ENCODE results near the gene AVPR2.
A peak's percentile ranks its signal among the peaks of the same experiment; 100 is the strongest.

AVPR2 gene

DNA sequence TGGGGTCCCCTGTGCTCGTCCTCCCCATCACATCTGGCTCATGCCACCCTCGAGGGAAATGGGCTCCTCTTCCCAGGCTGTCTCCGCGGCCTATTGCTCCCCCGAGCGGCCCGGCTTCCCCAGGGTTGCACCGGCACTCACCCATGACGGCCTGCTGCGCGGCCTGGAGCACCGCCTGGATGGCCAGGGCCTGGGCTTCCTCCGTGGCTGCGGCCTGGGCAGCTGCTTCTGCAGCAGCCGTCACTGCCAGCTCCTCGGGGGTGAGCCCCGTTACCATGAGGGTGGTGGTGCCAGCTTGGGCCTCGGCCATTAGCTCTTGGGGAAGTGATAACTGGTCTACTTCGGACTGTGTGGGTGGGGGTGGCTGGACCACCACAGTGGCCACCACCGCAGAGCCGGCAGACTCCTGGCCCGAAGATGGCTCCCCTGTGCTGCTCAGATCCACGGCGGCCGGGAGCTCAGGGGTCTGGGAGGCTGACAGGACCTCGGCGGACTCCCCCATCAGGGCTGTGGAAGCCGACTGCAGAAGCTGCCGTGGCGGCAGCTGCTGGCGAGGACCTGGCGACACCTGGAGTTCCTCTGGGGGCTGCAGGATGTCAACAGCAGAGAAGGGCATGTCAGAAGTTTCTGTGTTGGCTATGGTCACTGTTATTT, 48.0 kb downstream of the AVPR2 start:
- DNase-seq (ENCODE audit: low read depth) = no peak

DNA sequence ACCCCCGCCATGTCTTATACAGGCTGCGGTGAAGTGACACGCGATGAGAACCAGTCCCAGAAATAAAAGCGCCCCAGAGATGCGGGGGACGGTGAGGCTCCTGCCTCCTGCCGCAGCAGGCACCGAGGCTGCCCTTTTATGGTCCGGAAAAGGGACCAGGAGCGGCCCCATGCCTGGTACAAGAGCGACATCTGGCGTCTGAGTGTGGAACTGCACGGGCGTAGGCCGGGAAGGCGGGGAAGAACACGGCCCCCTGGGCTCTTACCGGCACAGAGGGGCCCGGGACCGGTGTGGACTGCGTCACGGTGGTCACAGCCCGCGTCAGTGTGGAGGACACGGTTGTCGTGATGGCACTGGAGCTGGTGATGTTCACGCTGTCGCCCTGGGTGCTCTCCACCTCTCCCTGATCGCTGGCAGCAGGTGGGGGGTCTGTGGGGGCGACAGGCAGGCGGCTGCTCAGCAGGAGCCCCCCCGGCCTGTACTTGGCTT, 48.9 kb downstream of the AVPR2 start:
- DNase-seq (ENCODE audit: low read depth) = peak; percentile 52

DNA sequence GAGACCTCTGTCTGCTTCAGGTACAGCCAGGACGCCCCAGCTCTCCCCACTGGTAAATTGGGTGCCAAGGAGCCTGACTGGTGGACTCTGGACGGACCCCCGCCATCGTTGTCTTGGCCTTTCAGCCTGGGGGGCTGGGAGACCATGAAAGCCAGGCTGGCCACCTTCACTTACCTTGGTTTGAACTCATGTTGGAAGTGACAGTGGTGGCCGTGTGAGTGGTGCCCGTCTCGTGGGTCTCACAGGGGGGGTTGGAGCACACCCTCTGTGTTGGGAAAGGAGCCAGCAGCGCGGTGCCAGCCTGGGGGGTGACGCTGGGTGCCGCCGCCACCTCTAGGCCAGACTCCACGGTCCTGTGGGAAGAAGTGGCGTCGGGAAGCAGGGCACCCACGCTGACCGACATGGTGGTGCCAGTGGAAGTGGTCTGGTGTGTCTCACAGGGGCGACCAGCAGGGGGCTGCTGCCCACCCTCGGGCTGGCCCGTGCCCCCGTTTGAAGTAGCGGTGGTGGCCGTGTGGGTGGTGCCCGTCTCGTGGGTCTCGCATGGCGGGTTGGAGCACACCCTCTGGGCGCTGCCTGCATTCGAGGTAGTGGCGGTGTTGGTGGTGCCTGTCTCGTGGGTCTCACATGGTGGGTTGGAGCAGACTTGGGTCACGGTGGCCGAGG, 49.6 kb downstream of the AVPR2 start:
- DNase-seq (ENCODE audit: low read depth) = no peak

DNA sequence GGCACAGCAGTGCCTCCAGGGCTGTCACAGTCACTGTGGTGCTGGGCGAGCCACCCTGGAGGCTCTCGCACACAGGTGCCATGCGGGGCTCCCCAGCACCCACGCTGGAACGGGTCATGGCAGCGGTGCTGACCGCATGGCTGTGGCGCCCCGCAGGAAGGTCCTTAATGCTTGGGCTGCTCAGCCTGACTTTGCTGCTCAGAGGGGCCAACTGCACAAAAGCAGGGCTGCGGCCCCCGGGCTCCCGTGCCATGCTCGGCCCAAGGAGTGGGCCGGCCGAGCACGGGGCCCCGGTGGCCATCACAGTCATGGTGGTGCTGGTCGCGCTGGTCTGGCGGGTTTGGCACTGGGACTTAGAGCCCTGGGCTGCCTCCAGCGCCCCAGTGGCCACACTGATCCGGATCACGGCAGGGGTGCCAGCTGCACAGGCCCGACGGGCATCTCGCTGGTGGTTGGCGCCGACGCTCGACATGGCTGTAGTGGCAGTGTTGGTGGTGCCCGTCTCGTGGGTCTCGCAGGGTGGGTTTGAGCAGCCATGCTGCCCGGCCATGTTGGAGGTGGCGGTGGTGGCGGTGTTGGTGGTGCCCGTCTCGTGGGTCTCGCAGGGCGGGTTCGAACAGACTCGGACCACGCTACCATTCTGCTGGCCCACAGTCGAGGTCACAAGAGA, 50.2 kb downstream of the AVPR2 start:
- no peak for DNase-seq (ENCODE audit: low read depth)

DNA sequence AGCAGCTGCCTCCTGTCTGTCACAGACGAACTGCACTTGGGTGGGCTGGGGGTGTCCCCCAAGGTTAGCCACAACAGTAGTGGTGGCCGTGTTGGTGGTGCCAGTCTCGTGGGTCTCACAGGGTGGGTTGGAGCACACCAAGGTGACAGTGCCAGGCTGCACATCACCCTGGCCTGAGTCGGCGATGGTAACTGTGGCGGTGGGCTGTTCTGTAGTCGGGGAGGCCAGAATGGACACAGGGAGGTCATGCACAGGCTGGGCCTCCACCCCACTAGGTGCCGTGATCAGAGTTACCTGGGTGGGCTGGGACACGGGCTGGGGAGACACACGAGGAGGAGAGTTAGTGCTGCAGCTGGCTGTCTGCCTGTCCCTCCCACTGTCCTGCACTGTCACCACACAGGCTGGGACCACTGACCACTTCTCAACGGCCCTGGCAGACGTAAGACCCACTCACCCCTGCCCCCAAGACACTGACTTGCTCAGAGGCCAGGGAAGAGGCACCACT, 50.8 kb downstream of the AVPR2 start:
- DNase-seq (ENCODE audit: low read depth) = no peak

DNA sequence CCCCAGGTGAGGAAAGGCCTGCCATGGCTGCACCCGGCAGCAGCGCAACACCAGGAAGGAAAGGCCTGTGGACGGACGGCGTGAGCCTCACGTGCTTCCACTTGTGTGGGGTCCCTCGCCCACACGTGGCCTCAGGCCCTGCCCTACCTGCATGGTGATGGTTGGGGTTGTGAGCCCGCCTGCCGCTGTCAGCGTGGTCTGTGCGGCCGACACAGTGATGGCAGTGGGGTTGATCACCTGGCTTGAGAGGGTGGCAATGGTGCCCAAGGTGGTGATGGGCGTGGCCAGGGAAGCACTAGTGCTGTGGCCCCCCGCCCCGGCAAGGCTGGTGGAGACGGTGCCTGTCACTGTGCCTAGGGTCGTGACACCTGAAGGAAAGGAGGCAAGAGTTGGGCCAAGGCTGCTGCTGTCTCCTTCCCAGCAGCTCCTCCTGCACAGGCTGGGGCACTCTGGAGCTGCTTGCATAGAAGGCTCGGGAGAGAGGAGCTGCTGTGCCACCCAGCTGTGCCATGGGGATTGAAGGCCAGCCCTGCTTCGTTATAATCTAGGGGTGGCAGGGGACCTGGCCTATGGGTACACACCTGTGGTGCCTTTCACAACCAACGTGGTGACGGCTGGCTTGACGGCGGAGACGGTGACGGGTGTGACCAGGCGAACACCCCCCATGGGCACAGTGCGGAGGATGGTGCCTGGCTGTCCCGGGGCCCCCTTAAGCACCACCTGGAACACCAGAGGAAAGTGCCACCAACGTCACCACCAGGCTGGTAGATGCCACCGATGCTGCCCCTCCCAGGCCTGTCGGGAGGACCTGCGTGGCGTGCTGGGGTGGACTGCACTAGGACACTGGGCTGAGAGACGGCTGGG, 51.8 kb downstream of the AVPR2 start:
- no peak for DNase-seq (ENCODE audit: low read depth)

Measured in T-helper 22 cell (primary cell).